ENCODE data around the gene ACLY. TPM values are rescaled to one million over a fixed set of nuclear protein-coding genes. Genes with fewer than 3 reads are reported as not detected.

Gene ACLY
- total RNA-seq, 2 experiments from 2014 or later: 102 to 222 TPM

DNA sequence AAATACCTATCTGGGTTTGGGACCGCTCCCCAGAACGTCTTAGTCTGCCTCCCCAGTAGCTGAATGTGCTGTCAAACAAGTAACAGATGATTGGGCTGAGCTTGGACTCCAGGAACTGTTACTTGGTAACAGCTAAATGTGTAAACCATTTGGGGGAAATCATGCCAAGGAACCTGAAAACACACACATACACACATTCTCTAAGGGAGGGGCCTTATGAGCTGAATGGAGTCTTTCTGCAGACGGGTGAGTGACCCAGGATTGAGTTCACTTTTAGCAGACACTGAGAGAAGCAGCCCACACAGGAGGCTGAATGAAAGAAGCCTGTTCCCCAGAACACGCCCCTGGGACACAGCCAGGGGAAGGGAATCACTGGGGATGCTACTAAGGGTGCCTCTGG lies 1.6 kb downstream of the ACLY start:
- CTCF ChIA-PET (ENCODE audit: unreplicated experiment): no interaction called here
- intact Hi-C loops (cut with micrococcal nuclease; ENCODE audit: unreplicated experiment): loop anchor here (5.0 kb wide), 1 partner anchor 45 kb away; no protein-coding TSS in a partner anchor
- Histone ChIP-seq H3K4me2 (ENCODE audit: low read length) (peak overlapping the region; percentile 91), H3K9me3 (ENCODE audit: low read length) (no peaks in the 10 kb centered on the region), H4K20me1 (ENCODE audit: insufficient read depth, low read length) (peaks cover 19% of the 10 kb centered on the region), H3K79me2 (ENCODE audit: insufficient read depth, low read depth, low read length) (peaks cover 47% of the 10 kb centered on the region), H3K27ac (ENCODE audit: low read depth, low read length, poor library complexity, severe bottlenecking) (no peak overlapping the region), H2AFZ (ENCODE audit: low read length) (no peak overlapping the region), H3K9me2 (ENCODE audit: insufficient read depth, low read length) (no peaks in the 10 kb centered on the region), H3K4me1 (ENCODE audit: insufficient read depth, low read length, poor library complexity, severe bottlenecking) (peaks cover 29% of the 10 kb centered on the region), H3K4me3 (ENCODE audit: low read depth, low read length, poor library complexity, severe bottlenecking) (peak overlapping the region; percentile 83), H3K36me3 (ENCODE audit: insufficient read depth, low read length) (peaks cover 43% of the 10 kb centered on the region)
- POLR2A ChIA-PET: interaction anchor here (0.8 to 1.0 kb wide), 2 partner anchors 52 to 265 kb away, joined by 3 to 5 read pairs; partner anchors contain the start of gene KLHL11
- TF ChIP-seq, protein P1, sequence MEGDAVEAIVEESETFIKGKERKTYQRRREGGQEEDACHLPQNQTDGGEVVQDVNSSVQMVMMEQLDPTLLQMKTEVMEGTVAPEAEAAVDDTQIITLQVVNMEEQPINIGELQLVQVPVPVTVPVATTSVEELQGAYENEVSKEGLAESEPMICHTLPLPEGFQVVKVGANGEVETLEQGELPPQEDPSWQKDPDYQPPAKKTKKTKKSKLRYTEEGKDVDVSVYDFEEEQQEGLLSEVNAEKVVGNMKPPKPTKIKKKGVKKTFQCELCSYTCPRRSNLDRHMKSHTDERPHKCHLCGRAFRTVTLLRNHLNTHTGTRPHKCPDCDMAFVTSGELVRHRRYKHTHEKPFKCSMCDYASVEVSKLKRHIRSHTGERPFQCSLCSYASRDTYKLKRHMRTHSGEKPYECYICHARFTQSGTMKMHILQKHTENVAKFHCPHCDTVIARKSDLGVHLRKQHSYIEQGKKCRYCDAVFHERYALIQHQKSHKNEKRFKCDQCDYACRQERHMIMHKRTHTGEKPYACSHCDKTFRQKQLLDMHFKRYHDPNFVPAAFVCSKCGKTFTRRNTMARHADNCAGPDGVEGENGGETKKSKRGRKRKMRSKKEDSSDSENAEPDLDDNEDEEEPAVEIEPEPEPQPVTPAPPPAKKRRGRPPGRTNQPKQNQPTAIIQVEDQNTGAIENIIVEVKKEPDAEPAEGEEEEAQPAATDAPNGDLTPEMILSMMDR (conservative IDR thresholded peaks at IDR 0.05; ENCODE audit: low read length): no peak
- no peak for TF ChIP-seq EZH2phosphoT487 (IDR thresholded peaks at IDR 0.05; ENCODE audit: borderline replicate concordance, low read depth, low read length)
- TSS peak; percentile 68 for BruUV-seq (replicated peaks)
- DNase-seq (ENCODE audit: low spot score): no peak

DNA sequence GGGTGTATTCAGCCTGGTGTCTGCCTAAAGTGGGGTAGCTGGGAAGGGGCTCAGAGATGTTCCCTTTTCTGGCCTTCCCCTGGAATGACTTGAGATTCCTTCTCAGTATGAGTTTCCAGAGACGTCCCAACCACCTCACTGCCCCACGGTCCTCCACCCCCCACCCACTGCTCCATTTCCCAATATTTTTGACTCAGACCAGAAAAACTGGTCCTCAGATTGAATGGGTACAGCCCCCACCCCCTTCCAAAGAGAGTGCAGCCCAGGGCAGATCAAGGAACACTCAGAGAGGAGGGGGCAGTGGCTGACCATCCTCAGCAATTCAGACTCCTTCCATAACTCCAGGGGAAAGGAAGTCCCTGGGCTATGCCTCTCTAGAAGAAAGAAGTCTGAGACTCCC lies 3.2 kb downstream of the ACLY start:
- Histone ChIP-seq H3K79me2 (ENCODE audit: insufficient read depth, low read depth, low read length) (peaks cover 47% of the 10 kb centered on the region), H4K20me1 (ENCODE audit: insufficient read depth, low read length) (peaks cover 19% of the 10 kb centered on the region), H2AFZ (ENCODE audit: low read length) (no peak overlapping the region), H3K9me3 (ENCODE audit: low read length) (no peaks in the 10 kb centered on the region), H3K4me1 (ENCODE audit: insufficient read depth, low read length, poor library complexity, severe bottlenecking) (peaks cover 18% of the 10 kb centered on the region), H3K9me2 (ENCODE audit: insufficient read depth, low read length) (no peaks in the 10 kb centered on the region), H3K4me2 (ENCODE audit: low read length) (no peak overlapping the region), H3K27ac (ENCODE audit: low read depth, low read length, poor library complexity, severe bottlenecking) (no peak overlapping the region), H3K36me3 (ENCODE audit: insufficient read depth, low read length) (peaks cover 59% of the 10 kb centered on the region), H3K4me3 (ENCODE audit: low read depth, low read length, poor library complexity, severe bottlenecking) (no peak overlapping the region)
- CTCF ChIA-PET (ENCODE audit: unreplicated experiment): no interaction called here
- TF ChIP-seq, protein P1 (conservative IDR thresholded peaks at IDR 0.05; ENCODE audit: low read length): no peak
- no peak for TF ChIP-seq EZH2phosphoT487 (IDR thresholded peaks at IDR 0.05; ENCODE audit: borderline replicate concordance, low read depth, low read length)
- intact Hi-C loops (cut with micrococcal nuclease; ENCODE audit: unreplicated experiment): loop anchor here (5.0 kb wide), 1 partner anchor 47 kb away; no protein-coding TSS in a partner anchor
- BruUV-seq (replicated peaks): no TSS peak
- POLR2A ChIA-PET: no interaction called here
- no peak for DNase-seq (ENCODE audit: low spot score)

GRCh38 chr17:41915020-41915419 lies 3.7 kb downstream of the ACLY start:
- CTCF ChIA-PET (ENCODE audit: unreplicated experiment): no interaction called here
- TF ChIP-seq, protein P1 (conservative IDR thresholded peaks at IDR 0.05; ENCODE audit: low read length): no peak
- TF ChIP-seq EZH2phosphoT487 (IDR thresholded peaks at IDR 0.05; ENCODE audit: borderline replicate concordance, low read depth, low read length): no peak
- peaks cover 19% of the 10 kb centered on the region for H4K20me1 ChIP-seq (ENCODE audit: insufficient read depth, low read length)
- peaks cover 65% of the 10 kb centered on the region for H3K36me3 ChIP-seq (ENCODE audit: insufficient read depth, low read length)
- H3K4me2 ChIP-seq (ENCODE audit: low read length): no peak overlapping the region
- BruUV-seq (replicated peaks): no TSS peak
- intact Hi-C loops (cut with micrococcal nuclease; ENCODE audit: unreplicated experiment): loop anchor here (5.0 kb wide), 1 partner anchor 47 kb away; no protein-coding TSS in a partner anchor
- H3K4me1 ChIP-seq (ENCODE audit: insufficient read depth, low read length, poor library complexity, severe bottlenecking): peaks cover 15% of the 10 kb centered on the region
- H3K9me3 ChIP-seq (ENCODE audit: low read length): no peaks in the 10 kb centered on the region
- DNase-seq (ENCODE audit: low spot score): no peak
- peaks cover 47% of the 10 kb centered on the region for H3K79me2 ChIP-seq (ENCODE audit: insufficient read depth, low read depth, low read length)
- no peak overlapping the region for H3K27ac ChIP-seq (ENCODE audit: low read depth, low read length, poor library complexity, severe bottlenecking)
- POLR2A ChIA-PET: no interaction called here
- no peaks in the 10 kb centered on the region for H3K9me2 ChIP-seq (ENCODE audit: insufficient read depth, low read length)
- no peak overlapping the region for H3K4me3 ChIP-seq (ENCODE audit: low read depth, low read length, poor library complexity, severe bottlenecking)
- H2AFZ ChIP-seq (ENCODE audit: low read length): no peak overlapping the region
